Dedifferentiated amniotic fluid mesenchymal stem cell (primary cell): ENCODE measurements around the gene KIF3B.
A peak's percentile ranks its signal among the peaks of the same experiment; 100 is the strongest.
"Not testable (repeated sequence)": the region's sequence is repeated elsewhere in the genome, so short reads cannot be mapped to it uniquely, and the experiment has no call there.

ENCODE experiments used
- DNase-seq: peaks from one replicate; pipeline ENCODE4 v3.0.0-alpha.2; 2016; ENCODE audit errors: extremely low spot score

KIF3B gene

DNA sequence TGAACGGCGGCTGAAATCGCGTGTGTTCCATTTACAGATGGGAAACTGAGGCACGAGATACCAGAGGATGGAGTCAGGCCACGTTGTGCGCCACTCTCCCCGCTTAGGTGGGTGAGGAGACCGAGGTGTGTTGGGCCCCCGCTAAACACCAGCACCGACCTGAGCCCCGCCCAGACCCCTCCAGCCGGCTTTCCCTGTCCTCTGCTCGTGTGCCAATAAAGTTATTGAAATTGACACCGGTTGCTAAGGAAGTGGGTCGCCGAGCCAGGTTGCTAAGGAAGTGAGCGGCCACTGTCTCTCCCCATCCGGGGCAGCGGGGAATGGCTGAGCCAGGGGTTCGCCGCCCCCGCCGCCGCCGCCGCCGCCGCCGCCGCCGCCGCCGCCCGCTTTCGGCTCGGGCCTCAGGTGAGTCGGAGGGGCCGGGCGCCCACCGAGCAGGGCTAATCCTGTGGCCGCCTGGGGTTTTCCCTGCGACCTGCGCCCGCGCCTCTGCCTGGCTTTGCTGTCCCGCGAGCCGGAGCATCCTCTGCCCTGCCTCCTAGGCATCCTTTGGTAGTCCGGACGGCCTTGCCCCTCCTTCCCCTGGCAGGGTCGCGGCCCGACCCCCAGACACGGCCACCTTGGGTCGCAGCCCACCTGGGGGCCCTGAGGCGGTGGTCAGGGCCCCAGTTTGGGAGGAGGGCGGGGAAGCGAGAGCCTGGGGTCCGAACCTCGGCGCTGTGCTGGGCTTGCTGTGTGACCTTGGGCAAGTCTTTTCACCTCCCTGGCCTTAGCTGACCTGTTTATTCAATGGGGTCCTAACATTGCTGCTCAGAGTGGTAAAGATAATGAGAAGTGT is at the start of gene KIF3B:
TSS of gene KIF3B (plus strand) at position 291 of the 838 bp plus-strand sequence. CDS start 32,127 bp downstream, outside the sequence.
- DNase-seq = peak; percentile 84

- DNase-seq = no peak
These were observed 49.4 kb upstream of the KIF3B start for GRCh38 chr20:32227744-32228688.

- no peak for DNase-seq
These were observed 48.2 kb upstream of the KIF3B start for GRCh38 chr20:32229251-32229747.

GRCh38 chr20:32230707-32231106 is 46.7 kb upstream of the KIF3B start:
- no peak for DNase-seq

DNA sequence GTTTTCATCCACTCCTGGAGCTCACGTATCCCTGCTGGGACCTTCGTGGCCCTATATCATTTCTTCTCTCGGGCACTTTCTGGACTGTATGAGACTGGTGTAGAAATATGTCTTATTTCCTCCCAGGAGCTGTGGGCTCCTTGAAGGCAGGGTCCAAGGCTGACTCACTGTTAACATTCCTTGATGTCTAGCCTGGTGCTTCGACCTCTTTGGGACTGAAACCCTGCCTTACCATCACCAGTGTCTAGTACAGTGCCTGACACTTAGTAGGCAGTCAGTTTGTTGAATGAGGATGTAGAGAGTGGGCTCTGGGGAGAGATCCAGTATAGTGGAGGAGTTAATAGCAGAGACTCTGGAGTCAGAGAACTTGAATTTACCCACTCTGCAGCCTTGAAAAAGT is 46.2 kb upstream of the KIF3B start:
- no peak for DNase-seq

GRCh38 chr20:32231847-32232246 is 45.6 kb upstream of the KIF3B start:
- no peak for DNase-seq

GRCh38 chr20:32232326-32232886 is 45.0 kb upstream of the KIF3B start:
- DNase-seq = no peak

- no peak for DNase-seq
These were observed 44.2 kb upstream of the KIF3B start for GRCh38 chr20:32233286-32233685.

DNA sequence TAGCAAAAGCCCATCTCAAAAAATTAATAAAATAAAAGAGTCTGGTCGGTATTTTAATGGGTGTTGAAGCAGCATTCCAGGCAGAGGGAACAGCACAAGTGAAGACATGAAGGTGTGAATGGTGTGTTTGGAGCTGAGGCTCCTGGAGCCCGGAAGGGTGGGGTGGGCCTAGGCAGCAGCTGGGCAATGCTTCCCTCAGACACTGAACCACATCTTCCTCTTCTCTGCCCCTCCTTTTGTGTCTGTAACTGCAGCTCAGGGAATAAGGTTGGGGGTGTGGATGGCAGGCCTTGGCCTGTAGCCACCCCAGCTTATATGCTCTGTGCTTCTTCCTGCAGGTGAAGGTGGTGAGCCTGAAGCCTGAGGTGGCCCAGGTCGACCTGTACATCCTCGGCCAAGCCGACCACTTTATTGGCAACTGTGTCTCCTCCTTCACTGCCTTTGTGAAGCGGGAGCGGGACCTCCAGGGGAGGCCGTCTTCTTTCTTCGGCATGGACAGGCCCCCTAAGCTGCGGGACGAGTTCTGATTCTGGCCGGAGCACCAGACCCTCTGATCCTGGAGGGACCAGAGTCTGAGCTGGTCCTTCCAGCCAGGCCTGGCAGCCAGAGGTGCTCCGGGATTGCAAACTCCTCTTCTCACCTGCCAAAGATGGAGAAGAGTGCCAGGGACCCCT is 43.2 kb upstream of the KIF3B start:
- no peak for DNase-seq

- no peak for DNase-seq
These were observed 42.0 kb upstream of the KIF3B start for GRCh38 chr20:32235331-32236047.

DNA sequence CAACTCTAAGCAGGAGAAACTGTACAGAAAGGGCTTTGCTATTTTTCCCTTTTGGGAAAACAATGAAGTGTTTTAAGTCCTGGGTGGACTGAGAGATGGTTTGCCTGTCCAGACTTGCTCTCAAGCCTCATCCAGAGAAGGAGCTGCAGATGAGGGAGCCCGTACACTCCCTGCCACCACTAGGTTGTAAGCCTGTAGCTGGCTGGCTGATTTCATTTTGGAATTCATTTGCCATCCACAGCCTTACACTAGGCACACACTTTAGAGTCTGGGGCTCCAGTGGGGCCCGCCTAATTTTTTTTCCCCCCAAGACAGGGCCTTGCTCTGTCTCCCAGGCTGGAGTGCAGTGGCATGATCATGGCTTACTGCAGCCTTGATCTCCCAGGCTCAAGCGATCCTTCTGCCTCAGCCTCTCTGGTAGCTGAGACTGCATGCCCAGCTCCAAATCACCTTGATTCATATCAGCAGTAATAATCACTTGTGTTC is 41.4 kb upstream of the KIF3B start:
- DNase-seq = no peak

DNA sequence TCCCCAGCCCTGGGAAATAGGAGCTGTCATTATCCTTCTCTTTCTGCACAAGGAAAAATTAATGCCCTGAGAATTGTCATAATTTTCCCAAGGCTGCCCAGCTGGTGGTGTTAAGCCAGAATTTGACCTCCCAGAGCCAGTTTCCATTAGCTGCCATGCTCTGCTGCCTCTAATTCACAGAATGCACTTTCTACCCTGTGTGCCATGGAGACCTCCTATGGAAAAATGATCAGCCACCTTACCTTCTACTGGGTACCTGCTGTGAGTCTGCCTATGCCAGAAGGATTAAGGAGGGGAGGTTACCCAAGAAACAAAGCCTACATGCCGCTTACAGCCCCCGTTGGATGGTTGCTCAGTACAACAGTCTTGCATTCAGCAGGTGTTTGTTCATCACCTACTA is 40.6 kb upstream of the KIF3B start:
- no peak for DNase-seq

DNA sequence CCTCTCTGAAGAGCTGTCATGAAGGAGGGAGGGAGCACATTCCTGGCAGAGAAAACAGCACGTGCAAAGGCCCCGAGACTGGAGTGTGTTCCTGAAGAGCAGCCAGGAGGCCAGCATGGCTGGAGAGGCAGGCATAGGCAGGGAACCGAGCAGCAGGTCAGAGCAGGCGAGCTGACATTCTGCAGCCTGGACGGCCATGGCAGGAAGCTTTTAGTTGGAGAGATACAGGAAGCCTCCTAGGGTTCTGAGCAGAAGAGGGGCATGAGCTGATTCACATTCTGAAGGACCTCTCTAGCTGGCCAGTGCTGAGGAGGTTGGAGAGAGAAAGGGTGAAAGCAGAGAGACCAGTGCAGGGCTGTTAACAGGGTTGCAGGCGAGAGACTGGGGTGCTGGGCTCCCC is 40.0 kb upstream of the KIF3B start:
- DNase-seq = no peak

- DNase-seq = no peak
These were observed 38.7 kb upstream of the KIF3B start for GRCh38 chr20:32238483-32239425.

GRCh38 chr20:32240205-32240604 is 37.2 kb upstream of the KIF3B start:
- peak; percentile 24 for DNase-seq

DNA sequence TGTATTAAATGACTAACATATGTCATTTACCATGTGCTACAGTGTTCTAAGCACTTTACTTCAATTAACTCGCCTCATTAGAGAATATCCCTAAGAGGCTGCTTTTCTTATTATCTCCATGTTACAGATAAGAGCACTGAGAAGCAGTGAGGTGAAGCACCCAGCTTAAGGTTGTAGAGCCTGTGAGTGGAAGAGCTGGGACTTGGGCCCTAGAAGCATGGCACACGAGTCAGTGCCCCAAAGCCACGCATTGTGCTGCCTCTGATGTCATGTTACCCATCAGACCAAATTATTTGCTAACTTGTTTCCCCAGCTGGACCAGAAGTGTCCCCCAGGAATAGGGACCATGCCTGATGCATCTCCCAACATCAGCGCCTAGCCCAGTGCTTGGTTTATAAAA is 35.6 kb upstream of the KIF3B start:
- DNase-seq = no peak

- DNase-seq = no peak
These were observed 33.2 kb upstream of the KIF3B start for GRCh38 chr20:32244150-32244823.

- DNase-seq = no peak
These were observed 32.5 kb upstream of the KIF3B start for GRCh38 chr20:32244959-32245358.

- DNase-seq = not testable (repeated sequence)
These were observed 31.2 kb upstream of the KIF3B start for GRCh38 chr20:32246208-32246607.
